HG02943 (cell line): ENCODE results near the gene MIF.
"Not testable (repeated sequence)": the region's sequence is repeated elsewhere in the genome, so short reads cannot be mapped to it uniquely, and the experiment has no call there.

Source experiments
- ATAC-seq: cut with Tn5 transposase; IDR thresholded peaks from one replicate; pipeline ENCODE4 v1.9.1; 2021; ENCODE audit warnings: mild to moderate bottlenecking, low read depth, moderate library complexity; ENCODE audit not compliant: unreplicated experiment

Gene MIF

GRCh38 chr22:23899042-23899745 lies 5.0 kb downstream of the MIF start:
- ATAC-seq: no peak

GRCh38 chr22:23900227-23900626 lies 6.0 kb downstream of the MIF start:
- not testable (repeated sequence) for ATAC-seq

- ATAC-seq: no peak
Observed at GRCh38 chr22:23901600-23901999, 7.4 kb downstream of the MIF start.

- no peak for ATAC-seq
Observed at GRCh38 chr22:23903328-23903971, 9.3 kb downstream of the MIF start.

GRCh38 chr22:23904573-23905254 lies 10.5 kb downstream of the MIF start:
- no peak for ATAC-seq

DNA sequence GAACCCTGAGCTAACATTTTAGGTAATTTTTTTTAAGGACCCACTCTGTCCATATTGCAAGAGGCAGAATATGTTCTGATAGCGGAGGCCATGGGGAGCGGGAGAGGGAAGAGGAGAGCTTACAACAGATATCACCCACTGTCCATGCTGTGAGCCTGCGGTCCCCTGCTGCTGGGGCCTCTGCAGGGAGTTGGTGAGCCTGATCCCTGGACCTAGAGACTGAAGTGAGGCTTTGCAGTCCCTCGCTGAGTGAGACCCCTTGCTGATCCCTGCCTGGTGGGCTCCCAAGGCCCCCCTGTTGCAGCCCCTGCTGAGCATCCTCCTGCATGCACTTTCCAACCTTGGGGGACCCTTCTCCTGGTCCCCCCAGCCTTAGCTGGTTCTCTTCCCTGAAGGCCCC lies 12.5 kb downstream of the MIF start:
- ATAC-seq: no peak

DNA sequence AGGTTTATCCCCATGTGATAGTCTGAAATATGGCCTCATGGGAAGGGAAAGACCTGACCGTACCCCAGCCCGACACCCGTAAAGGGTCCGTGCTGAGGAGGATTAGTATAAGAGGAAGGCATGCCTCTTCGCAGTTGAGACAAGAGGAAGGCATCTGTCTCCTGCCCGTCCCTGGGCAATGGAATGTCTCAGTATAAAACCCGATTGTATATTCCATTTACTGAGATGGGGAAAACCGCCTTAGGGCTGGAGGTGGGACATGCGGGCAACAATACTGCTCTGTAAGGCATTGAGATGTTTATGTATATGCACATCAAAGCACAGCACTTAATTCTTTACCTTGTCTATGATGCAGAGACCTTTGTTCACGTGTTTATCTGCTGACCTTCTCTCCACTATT lies 13.2 kb downstream of the MIF start:
- not testable (repeated sequence) for ATAC-seq

DNA sequence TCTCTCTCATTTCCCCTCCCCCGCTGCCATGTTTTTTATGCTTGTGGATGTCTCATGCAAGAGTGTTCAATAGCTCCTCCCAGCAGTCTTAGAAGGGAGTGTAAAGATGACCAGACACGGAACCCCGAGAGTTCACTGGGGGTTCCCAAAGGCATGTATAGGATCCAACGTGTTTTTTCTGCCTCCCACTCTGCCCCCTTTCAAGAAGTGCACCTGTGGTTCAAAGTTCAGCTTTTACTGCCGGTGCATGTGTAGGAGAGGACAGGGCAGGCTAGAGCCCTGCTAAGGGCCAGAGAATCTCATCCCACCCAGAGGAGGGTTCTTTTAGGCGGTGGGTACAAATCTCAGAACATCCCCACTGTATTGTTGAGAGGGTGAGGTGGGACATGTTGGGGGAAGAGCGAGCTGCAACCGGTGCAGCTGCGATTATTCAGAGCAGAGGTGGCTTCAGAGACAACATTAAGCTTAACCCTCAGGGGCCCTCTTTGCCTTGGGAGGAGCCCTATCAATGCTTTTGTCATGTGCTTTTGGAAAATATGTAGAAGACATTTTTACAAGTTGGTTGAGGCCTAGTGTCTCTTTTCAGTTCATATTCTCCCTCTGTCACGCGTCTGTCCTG lies 14.5 kb downstream of the MIF start:
- no peak for ATAC-seq

DNA sequence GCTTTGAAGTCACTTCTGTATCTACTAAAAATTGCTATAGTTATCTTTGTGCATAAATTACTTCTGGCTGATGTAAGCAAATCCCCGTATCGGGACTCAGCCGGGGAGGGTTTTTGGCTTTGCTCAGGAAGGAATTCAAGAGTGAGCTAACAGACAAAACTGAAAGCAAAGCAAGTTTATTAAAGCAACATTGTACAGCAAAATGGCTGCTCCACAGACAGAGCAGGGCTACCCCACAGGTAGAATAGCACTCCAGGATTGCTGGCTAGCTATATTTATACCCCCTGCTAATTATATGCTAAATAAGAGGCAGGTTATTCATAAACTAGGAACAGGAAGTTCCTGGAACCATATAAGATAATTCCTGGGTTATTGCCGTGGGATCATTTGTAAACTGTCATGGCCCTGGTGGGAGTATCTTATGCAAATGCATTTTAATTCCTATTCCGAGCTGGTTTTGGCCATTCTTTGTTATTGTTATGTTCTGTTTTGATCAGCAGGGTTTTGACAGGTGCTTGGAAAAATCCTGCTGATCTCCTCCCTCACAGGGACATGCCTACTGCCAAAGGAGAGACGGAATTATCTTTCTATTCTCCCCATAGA lies 15.2 kb downstream of the MIF start:
- ATAC-seq: no peak

- ATAC-seq: no peak
Observed at GRCh38 chr22:23910496-23911190, 16.5 kb downstream of the MIF start.

- no peak for ATAC-seq
Observed at GRCh38 chr22:23911318-23911980, 17.3 kb downstream of the MIF start.

DNA sequence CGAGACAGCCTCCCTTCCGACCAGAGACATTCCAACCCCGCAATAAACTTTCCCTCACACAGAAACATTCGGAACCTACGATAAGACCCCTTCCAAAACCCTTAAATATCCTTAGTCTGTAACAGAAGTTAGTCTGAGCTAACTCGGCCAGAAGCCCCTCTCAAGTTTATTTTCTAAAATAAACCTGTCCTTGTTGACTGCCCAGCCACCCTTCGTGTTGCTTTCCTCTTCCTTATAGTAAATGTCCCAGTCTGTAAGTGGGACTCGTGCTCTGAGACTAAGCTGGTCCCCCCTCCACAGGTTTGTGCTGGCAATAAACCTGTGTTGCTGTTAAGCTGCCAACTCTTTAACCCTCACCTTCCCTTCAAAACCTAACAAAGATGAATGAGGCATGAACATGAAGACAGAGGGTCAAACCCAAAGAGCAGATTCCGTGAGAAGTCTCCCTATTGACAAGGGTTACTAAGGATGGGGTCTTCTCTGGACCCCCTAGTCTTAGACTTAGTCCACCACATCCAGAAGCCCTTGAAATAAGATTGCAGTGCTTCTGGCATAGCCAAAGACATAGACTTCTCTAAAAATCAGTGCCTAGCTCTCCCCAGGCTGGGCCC lies 18.2 kb downstream of the MIF start:
- ATAC-seq: no peak

GRCh38 chr22:23913306-23913660 lies 19.1 kb downstream of the MIF start:
- peak; percentile 24 for ATAC-seq

DNA sequence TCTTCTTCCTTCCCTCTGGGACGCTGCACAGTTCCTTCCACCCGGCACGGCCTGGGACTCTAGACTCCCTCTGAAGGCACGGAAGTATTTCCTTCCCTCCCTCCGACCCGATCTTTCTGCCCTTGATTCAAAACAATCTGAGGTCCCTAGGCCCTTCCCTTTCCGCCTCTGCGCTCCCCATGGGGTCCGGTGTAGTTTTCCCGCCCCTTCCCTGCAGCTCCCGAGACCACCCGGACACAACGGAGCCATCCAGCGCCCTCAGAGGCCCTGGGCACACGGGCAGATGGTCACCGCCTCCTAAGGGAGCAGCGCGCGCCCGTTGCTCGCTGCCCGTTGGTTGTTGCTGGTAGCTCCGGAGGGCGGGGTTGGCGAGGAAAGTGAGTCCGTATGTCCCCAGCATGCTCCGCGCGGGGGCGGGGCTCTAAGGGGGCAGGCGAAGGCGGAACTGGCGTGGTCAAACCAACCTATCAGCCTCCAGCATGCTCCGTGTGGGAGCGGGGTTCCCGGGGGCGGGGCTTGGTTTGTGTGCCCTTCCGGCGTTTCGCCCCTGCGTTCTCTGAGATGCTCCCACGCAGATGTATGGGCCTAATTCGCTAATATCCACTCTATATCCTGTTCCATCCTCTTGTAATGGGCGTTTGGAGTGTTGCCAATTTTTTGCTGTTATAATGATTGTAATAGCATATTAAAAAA lies 19.6 kb downstream of the MIF start:
- peak; percentile 84 for ATAC-seq

GRCh38 chr22:23915290-23915689 lies 21.1 kb downstream of the MIF start:
- ATAC-seq: no peak

DNA sequence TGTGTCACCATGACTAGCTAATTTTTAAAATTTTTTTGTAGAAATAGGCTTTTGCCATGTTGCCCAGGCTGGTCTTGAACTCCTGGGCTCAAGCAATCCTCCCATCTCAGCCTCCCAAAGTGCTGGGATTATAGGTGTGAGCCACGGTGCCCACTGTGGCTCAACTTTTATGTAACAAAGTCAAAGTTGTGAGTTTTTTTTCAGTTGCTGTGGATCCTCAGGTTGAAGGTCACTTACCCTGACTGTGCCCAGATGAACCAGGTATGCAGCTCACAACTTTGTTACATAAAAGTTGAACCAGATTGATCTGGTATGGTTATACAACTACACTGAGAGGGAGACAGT lies 26.1 kb downstream of the MIF start:
- not testable (repeated sequence) for ATAC-seq

DNA sequence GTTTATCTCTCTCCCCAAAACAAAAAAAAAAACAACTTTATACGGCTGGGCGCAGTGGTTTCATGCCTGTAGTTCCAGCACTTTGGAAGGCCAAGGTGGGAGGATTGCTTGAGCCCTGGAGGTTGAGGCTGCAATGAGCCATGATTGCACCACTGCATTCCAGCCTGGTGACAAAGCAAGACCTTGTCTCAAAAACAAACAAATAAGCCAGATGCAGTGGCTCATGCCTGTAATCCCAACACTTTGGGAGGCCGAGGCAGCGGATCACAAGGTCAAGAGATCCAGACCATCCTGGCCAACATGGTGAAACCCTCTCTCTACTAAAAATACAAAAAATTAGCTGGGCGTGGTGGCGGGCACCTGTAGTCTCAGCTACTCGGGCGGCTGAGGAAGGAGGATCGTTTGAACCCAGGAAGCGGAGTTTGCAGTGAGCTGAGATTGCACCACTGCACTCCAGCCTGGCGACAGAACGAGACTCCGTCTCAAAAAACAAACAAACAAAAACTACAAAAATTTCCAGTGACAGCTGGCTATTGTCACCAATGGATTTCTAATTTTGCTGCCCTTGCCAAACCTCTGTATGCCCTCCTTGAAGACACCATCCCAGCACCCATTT lies 27.5 kb downstream of the MIF start:
- not testable (repeated sequence) for ATAC-seq

GRCh38 chr22:23922921-23923320 lies 28.7 kb downstream of the MIF start:
- ATAC-seq: no peak
